NCI-H2196 (cell line): ENCODE results near the gene HTR2C.
"Not testable (repeated sequence)": the region's sequence is repeated elsewhere in the genome, so short reads cannot be mapped to it uniquely, and the experiment has no call there.

ENCODE experiments used
- DNase-seq: peaks from one replicate; lab custom pipeline; 2025; ENCODE audit not compliant: unreplicated experiment; lab: John Stamatoyannopoulos, UW

Gene HTR2C

DNA sequence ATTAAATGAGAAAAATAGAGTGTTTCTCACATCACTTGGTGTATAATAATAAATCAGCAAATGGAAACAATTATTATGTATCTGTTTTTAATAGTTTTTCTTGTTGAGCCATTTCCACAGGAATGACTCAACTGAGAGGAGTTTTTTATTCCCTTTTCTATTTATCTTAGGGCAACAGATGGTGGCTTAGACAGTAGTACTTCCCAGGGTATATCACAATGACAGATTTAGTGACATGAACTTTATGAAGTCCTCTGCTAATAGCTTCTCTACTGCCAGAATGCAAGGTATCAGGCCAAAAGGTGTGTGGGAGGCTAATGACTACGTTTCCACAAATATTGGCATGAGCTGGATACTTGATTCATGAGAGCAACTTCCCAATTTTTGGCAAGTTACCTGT is 126.7 kb downstream of the HTR2C start:
- DNase-seq = no peak

DNA sequence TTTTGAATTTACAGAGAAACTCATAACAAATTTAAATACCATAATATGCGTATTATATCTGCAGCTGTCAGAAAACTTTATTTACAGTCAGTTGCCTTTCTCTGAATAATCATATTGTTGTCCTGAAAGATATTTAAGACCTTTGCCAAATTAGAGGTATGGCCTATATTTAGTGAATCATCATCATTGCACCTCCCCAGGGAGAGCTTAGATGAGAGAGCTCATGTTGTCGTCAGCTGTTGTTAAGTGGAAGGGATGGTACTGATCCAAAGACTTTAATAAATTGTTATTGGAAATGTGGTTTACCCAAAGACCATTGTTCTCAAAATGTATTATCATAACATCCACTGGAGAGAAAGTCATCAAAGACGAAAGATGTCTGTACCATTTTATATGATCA is 128.6 kb downstream of the HTR2C start:
- DNase-seq = no peak

DNA sequence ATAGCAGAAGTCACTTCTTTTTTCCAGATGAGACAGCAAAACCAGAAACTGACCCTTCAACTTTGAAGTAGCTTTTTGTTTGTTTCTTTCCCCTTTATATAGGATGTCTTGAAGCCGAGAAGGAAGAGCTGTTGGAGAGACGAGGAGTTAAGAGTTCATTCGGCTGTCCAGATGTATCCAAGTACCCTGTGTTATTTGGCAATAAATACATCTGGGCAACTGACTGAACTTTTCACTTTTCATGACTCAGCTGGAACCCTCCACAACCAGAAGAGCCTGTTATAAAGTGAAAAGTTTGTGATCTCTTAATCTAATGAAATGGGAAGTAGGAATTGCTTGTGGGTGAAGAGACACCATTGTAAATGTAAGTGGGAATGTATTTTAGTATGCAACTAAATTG is 131.2 kb downstream of the HTR2C start:
- no peak for DNase-seq

DNA sequence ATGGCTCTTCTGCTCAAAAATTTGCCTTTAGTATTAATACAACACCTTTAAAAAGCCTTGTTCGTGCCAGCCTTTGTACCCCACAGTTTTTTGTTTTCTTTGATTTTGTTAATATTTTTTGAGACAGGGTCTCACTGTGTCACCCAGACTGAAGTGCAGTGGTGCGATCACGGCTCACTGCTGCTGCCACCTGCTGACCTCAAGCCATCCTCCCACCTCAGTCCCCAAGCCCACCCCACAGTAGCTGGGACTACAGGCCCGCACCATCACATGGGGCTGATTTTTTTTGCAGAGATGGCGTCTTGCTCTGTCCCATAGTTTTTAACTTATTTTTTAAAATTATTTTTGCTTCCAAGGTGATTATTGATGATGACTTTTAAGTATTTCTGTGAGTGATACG is 134.0 kb downstream of the HTR2C start:
- DNase-seq = no peak

DNA sequence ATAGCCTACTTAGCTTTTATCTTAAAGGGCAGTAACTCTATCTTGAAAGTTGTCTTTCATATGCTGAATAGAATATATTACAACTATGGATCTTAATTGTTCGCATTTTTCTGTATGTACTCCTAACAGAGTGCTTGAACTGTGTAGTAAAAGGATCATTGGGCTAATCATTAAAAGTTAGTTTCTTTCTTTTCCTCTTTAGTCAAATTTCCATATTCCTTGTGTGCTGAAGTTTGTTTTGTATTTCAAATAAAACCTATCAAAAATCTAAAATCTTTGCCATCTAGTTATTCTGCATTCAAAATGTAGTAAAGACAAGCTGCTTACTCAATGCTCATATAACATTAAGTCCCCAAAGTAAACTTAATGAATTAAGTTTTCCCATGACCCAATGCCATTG is 182.7 kb downstream of the HTR2C start:
- DNase-seq = no peak

- DNase-seq = no peak
Measured at GRCh38 chrX:114774691-114775090, 190.8 kb downstream of the HTR2C start.

DNA sequence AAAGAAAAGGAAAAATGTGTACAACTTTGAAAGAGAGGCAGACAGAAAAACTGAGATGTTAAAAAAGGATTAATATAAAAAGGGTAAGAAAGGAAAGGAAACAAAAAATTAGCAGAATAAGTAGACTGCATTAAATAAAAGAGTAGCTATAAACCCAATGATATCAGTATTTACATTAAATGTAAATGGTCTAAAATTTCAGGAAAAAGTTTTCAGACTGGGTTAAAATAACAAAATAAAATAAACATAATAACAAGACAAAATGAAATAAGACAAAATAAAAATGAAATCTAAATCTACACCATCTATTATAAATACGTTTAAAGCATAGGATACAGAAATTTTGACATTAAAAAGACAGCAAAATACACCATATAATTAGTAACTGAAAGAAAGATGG is 199.0 kb downstream of the HTR2C start:
- DNase-seq = no peak

DNA sequence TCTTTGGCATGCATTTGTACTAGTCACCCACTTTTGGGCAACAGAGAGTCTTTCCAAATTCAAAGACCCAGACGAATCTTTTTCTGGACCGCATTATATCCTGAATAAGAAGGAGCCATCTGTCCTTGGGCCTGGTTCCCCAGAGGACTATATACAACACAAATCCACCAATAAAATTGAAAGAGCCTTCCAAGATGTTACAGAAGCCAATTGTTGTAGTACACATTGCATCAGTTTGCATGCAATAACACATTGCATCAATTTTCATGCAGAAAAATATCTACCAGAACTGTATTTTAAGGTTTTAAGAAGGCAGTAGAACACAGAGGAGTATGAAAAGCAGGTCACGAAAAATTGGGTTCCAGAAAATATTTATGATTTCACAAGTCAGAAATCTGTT is 203.2 kb downstream of the HTR2C start:
- no peak for DNase-seq

- no peak for DNase-seq
Measured at GRCh38 chrX:114797494-114797893, 213.6 kb downstream of the HTR2C start.

DNA sequence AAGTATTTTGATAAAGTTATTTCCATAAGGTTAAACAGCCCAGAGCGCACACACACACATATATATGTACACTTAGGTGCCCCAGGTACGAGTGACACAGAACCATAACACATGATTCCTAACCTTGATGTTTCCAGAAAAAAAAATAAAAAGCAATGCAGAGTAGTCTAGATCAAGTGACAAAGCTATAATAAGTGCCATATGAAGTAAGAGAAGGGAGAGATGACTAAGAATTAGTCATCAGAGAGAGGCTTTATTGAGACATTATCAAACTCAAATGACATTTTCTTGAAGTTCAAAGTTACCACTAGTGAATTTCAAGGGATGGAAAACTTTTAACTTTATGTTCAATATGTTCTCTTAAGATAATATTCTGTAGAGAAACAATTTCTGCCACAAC is 215.0 kb downstream of the HTR2C start:
- no peak for DNase-seq

- no peak for DNase-seq
Measured at GRCh38 chrX:114800719-114801118, 216.8 kb downstream of the HTR2C start.

DNA sequence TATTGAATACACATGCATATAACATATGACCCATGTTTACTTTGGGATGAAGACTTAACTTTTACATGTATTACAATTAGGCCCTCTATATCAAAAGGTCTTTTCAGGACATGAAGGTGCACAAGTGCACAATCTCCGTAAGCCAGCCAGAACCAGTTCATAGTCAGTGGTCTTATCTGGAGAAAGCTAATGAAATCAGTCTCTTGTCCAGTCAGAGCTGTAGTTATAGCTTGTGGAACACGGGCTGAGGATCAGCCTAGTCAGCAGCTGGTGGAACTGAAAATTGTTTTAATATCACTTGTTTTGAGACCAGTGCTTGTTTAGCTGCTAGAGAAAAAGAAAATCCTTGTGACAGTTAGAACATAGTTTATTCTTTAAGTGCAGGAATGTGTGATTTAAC is 235.6 kb downstream of the HTR2C start:
- no peak for DNase-seq

DNA sequence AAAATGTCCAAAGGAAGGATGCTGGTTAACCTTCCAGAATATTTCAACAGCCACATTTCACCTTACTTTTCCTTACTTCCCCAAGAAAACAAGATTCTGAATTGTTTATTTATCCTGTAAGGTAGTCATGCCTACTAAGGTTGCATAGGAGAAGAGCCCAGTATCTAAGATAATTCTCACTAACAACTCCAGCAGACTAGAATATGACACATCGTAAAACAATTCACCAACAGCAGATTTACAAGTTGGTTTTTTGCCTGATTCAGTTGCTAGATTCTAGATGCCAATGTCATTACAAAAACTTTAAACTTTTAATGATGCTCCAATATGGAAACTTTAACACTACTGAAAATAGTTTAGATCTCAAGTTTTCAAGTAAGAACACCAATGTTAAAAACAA is 257.2 kb downstream of the HTR2C start:
- DNase-seq = no peak

DNA sequence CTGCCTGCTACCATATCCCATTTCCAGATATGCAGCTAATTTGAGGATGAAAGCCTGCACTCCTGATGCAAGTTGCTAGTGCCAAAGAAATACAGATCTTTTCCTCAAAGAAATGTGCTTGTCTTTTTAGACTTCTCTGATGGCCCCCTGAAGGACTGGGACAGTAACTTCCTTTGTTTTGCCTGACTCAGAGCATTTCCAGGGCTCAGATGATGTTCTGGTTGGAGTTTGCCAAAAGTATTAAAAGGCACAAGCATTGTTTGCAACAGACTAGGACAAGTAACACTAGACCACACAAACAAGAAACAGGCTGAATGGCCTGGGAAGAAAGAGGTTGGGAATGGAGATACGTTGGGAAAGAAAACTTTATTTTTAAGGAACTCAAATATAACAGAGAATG is 258.3 kb downstream of the HTR2C start:
- DNase-seq = no peak

DNA sequence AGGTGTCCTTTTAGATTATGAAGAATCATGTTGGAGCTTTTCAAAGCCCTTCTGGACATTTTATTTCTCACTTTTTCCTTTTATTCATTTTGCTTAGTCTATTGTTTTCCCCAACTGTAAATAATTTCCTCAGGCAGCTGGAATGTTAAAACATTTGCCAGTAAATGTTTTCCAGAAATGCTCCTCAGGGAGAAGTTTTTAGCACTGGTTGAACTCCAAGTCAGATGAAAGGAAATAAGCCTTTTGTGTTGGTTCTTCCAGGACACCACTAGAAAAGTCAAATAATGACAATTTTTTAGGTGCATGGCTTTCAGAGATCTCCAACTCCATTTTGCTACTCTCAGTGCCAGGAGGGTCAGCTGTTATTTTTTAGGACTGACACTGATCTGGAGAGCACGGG is 305.6 kb downstream of the HTR2C start:
- no peak for DNase-seq

- no peak for DNase-seq
Measured at GRCh38 chrX:114903618-114904017, 319.7 kb downstream of the HTR2C start.

DNA sequence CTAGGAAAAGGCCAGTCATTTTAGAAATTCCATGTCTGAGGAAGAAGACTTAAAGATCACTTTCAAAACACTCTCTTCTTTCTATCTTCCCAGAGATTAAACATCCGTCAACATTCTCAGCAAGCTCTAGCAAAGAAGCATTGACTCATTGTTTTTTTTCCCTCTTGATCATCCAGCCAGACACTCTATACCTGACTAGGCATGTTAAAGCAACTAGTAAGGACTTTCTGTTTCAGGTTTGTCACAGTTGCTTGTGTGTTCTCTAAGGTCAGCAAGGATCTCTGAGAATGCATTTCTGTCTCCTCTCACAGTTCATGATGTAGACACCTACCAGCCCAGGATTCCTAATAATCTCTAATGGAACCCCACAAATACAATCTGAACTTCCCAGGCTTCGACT is 321.4 kb downstream of the HTR2C start:
- DNase-seq = no peak

GRCh38 chrX:114906984-114907510 is 323.2 kb downstream of the HTR2C start:
- no peak for DNase-seq

DNA sequence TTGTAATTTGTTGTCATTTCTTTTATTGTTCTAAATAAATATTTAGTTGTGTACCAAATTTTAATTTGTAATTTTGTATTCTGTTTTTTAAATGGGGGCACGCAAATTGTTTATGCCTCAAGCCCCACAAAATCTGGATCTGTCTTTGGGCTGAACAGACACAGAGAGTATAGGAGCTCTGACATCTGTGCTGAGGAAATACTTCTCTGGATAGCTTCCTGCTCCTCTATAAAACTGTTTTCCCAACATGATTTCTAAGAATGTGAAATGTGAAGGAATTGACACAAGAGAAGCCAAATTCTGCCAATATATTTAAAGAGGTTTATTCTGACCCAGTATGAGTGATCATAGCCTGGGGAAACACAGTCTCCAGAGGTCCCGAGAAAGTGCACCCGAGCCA is 340.5 kb downstream of the HTR2C start:
- no peak for DNase-seq

DNA sequence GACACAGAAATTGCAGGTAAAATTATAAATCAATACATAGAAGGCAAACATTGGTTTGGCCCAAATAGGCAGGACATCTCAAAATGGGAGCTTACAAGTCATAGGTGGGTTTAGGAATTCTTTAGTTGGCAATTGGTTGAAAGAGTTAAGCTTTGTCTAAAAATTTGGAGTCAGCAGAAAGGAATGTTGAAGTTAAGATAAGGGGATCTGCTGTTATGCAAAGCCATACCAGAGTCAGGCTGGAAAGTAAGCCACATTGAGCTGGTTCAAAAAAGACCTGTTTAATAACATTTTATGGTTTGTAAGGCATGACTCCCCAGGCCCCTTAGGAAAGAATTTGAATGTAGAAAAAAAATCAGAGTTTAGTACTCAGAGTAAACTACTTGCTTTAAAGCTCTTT is 341.0 kb downstream of the HTR2C start:
- no peak for DNase-seq

DNA sequence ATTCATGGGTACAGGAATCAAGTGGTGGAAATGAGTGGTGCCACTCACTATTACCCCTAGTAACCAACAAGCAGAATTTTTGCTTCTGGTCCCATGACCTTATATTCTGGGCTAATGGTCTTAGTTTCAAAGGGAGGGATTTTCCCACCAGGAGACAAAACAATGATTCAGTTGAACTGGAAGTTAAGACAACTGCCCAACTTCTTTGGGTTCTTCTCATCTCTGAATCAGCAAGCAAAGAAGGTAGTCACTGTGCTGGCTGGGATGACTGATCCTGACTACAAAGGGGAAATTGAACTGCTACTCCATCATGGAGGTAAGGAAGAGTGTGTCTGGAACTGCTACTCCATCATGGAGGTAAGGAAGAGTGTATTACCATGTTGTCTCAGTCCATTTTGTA is 346.3 kb downstream of the HTR2C start:
- no peak for DNase-seq

DNA sequence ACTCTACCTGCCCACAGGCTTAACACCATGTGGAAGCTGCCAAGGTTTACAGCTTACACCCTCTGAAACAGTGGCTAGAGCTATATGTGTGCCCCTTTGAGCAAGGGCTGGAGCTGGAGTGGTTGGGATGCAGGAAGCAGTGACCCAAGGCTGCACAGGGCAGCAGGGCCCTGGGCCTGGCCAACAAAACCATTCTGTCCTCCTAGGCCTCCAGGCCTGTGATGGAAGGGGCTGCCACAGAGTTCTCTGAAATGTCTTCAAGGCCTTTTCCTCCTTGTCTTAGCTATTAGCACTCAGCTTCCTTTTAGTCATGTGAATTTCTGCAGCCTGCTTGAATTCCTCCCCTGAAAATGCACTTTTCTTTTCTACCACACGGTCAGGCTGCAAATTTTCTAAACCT is 348.7 kb downstream of the HTR2C start:
- DNase-seq = no peak

DNA sequence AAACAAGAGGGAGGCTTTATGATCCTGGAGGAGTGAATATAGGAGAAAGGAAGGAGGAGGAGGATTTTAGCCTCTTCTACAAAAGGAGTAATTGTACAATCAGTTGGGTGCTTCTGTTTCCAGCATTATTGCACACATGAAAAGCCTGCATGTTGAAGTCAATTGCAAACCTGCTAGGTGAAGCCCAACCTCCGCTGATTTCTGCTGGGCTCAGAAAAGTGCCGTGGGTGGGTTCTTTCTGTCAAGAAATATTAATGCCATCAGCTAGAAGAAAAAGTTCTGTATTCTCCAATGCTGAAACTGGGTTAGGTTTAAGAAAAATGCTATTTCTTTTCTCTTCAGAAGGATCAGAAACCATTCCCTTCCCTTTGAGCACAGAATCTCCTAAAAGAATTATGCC is 349.4 kb downstream of the HTR2C start:
- DNase-seq = not testable (repeated sequence)

DNA sequence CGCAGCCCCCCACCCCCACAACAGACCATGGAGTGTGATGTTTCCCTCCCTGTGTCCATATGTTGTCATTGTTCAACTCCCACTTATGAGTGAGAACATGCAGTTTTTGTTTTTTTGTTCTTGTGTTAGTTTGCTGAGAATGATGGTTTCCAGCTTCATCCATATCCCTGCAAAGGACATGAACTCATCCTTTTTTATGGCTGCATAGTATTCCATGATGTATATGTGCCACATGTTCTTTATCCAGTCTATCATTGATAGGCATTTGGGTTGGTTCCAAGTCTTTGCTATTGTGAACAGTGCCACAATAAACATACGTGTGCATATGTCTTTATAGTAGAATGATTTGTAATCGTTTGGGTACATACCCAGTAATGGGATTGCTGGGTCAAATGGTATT is 353.2 kb downstream of the HTR2C start:
- DNase-seq = not testable (repeated sequence)
